GM18858 (cell line): Measurements from ENCODE around the gene TLE3.
"Not testable (repeated sequence)": the region's sequence is repeated elsewhere in the genome, so short reads cannot be mapped to it uniquely, and the experiment has no call there.

Experiments used
- ATAC-seq: cut with Tn5 transposase; IDR thresholded peaks from one replicate; pipeline ENCODE4 v1.9.1; 2021; ENCODE audit not compliant: unreplicated experiment

The TLE3 gene

DNA sequence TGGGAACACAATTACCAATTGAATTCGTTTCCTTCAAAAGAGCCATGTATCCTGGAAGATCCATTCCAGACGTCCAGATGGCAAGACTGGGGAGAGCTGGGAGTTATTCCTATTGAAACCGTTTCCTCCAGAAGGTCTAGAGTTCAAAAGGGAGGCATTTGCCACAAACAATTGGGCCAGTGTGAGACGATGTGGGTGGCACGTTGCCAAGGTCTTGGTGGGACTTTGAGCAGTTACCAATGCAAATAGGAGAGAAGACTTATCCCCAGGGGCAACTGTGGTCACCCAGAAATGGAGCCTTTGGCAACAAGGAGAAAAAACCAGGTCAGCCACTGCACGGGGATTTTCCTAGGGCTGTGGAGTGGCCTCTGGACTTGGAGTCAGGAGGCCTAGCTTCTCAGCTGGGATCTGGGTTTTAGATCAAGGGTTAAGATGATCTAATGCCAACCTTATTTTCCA lies 29.6 kb upstream of the TLE3 start:
- ATAC-seq, result no peak

DNA sequence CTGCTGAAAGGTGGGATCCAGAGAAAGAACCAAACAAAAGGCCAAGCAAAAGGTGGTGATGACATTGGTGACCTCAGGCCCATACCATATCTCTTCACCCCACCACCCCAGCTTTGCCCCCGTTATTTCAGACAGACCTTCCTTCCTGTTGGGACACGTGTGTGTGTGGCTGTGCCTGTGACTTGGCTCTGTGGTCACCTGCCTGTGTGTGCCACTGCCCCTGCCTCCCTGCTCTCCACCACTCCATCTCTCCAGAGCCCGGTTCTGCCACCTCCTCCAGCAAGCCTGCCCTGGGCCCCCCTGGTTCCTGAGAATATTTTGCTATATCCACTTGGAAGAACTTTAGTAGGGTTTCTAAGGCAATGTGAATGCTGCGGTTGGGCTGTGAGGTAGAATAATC lies 28.6 kb upstream of the TLE3 start:
- ATAC-seq, result no peak

DNA sequence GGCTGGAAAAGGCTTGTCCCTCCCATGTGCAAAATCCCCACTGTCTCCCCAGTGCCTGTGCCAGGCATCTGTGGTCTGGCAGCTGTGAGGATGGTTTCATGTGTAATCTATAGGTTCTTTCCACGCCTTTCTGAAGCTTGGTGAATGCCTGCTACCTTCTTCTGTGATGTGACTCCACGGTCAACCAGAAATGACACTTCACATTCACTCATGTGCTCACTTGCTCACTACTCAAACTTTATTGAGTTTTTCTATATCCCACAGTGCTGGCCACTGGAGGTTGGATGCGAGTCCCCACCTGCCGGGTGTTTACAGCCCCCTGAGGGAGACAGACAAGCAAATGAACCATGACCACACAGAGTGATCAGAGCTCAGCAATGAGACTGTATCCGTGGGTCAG lies 27.9 kb upstream of the TLE3 start:
- no peak for ATAC-seq

DNA sequence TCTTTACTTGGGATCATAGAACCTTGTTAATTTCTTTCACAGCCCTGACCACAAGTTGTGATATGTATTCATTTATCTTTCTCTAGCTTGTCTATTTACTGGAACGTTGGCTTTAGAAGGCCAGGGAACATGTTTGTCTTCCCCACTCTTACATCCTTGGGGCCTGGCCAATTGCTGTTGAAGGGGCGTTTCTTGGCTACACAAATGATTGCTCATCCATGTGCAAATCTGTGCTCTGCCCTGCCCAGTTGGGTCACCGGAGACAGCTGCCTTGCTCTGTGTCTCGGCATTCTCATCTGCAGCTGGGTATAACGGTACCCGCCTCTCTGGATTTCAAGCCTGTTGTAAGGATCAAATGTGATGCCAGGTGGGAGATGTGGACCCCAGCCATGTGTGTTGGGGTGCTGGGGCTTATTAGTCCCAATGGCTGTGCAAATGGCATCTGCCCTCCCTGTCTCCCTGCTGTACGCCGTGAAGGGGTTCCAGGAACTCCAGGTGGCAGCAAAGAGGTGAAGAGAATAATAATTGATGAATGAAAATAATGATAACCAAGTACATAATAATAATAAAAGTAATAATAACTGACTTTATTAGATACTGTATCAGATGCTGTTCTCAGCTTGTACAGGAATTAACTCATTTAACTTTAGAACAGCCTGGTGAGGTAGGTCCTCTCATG lies 24.0 kb upstream of the TLE3 start:
- no peak for ATAC-seq

DNA sequence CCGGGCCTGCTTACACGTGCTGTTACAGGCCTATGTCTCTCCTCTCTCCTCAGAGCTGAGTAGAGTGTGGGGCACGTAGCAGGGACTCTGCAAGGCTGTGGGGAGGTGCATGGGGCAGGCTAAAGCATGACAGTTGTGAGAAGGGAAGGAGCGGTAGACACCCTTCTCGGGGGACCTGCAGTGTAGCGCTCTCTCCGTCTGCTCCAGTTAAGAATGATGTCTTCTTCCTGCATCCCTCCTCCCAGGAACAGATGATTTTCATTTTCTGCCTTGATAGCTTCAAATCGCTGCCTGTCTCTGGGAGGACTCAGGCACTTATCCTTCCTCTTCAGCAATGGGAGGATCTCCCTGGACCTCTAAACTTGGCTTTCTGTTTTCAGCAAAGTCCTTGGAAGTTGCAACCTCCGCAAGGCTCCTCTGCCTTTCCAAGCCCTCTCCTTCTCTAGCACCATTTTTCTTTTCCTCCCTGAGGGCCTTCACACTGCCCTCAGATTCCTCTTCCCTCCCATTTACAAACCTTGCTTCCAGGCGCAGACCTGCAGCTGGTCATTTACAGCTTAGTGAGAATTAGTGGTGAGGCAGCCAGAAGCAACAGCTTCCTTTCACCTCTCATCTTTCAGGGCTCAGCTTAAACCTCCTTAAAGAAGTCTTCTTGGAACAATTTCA lies 23.4 kb upstream of the TLE3 start:
- no peak for ATAC-seq

DNA sequence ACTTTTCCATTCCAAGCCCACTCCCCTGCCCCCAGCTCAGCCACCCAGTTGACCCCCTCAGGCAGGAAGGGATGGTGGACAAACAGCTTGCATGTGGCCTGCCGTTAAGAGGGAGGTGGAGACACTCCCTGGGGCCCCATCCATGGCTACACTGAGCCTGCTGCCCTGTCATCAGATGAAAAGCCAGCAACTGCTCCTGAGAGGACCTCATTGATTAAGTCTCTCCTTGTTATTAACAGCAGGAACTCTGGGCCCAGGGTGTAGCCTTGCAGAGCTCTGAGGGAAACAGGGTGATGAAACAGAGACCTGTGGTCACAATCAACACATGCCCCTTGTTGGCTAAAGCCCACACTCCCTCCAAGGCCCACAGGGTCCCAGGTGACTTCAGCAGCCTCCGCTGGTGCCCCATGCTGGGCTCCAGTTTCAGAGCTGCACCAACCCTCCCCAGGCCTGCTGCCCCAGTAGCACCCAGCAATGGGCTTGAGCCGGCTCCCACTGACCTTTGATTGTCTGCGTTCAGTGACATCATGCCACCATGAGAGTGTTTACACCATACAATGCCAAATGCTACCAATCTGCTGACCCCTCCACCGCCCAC lies 22.3 kb upstream of the TLE3 start:
- ATAC-seq, result no peak

DNA sequence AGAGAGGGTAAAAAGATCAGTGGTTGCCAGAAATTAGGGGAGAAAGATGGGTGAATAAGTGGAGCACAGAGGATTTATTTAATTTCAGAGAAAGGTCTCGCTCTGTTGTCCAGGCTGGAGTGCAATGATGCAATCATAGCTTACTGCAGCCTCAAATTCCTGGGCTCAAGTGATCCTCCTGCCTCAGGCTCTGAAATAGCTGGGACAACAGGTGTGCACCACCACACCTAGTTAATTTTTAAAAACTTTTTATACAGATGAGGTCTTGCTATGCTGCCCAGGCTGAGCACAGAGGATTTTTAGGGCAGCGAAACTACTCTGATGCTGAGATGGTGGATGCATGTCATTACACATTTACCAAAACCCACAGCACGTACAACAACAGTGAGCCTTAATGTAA lies 20.9 kb upstream of the TLE3 start:
- ATAC-seq, result no peak

DNA sequence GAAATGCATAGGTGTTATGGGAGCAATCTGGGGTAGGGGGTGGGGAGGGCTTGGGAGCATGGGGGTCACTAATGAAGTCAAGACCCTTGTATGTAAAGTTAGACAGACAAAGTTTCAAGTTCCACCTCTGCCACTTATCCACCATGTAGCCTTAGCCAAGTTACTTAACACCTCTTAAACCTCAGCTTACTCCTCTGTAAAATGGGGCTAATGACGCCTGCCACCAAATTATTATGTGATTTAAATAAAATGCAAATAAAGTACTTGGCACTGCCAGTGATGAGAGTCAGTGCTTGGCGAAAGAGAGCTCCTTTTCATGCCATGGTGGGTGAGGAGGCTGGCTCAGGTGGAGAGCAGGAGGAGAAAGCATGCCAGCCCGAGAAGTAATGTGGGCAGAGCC lies 18.6 kb upstream of the TLE3 start:
- ATAC-seq, result no peak

DNA sequence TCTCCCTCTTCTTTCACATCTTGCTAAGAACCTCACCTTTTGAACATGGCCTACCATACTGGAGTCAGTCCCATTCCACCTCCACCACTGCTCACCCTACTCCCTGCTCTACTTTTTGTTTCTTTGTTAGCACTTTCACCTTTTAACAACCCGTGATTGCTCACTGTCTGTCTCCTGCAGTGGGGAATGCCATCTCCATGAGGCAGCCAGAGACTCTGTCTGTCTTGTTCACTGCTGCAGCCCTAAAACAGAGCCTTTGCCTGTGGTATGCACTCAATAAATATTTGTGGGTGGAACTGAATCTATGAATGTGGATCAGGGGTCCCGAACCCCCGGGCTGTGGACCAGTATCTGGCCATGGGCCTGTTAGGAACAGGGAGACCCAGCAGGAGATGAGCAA lies 16.5 kb upstream of the TLE3 start:
- no peak for ATAC-seq

DNA sequence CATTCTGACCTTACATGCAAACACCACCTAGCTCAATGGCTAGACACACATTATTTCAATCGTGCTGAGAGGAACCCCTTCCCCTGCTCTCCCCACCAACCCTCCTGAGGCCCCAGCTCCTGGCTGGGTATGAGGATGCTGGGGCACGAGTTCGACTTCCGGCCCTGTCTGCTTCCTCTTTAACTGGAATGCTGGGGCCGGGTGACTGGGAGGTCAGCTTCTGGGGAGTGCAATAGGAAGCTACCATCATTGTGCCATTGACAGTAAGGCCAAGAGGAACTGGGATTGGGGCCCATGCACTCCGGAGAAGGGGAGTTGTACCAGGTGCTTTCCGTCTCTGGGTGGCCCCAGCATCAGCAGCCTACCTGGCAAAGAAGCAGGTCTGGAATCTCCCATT lies 15.6 kb upstream of the TLE3 start:
- no peak for ATAC-seq

DNA sequence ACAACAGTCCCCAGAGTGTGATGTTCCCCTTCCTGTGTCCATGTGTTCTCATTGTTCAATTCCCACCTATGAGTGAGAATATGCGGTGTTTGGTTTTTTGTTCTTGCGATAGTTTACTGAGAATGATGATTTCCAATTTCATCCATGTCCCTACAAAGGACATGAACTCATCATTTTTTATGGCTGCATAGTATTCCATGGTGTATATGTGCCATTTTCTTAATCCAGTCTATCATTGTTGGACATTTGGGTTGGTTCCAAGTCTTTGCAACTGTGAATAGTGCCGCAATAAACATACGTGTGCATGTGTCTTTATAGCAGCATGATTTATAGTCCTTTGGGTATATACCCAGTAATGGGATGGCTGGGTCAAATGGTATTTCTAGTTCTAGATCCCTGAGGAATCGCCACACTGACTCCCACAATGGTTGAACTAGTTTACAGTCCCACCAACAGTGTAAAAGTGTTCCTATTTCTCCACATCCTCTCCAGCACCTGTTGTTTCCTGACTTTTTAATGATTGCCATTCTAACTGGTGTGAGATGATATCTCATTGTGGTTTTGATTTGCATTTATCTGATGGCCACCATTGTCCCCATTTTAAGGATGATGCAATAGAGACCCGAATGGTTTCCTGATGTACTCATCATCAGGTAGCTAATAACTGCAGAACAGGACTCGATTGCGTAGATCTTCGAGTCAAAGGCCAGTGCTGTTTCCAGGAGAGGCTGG lies 15.0 kb upstream of the TLE3 start:
- not testable (repeated sequence) for ATAC-seq

DNA sequence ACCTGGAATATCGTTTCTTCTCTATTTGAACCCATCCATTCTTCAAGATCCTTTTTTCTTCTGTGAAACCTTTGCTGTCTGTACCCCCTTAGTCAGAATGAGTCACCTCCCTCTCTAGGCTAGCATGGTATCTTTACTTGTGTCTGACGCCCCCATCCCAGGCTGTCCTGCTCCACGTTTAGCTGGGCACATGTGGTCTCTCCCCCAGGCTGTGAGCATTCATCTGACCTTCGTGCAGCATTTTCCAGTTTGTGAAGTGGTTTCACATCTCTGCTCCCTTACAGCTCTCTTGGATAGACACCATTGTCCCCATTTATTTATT lies 14.3 kb upstream of the TLE3 start:
- ATAC-seq, result no peak

DNA sequence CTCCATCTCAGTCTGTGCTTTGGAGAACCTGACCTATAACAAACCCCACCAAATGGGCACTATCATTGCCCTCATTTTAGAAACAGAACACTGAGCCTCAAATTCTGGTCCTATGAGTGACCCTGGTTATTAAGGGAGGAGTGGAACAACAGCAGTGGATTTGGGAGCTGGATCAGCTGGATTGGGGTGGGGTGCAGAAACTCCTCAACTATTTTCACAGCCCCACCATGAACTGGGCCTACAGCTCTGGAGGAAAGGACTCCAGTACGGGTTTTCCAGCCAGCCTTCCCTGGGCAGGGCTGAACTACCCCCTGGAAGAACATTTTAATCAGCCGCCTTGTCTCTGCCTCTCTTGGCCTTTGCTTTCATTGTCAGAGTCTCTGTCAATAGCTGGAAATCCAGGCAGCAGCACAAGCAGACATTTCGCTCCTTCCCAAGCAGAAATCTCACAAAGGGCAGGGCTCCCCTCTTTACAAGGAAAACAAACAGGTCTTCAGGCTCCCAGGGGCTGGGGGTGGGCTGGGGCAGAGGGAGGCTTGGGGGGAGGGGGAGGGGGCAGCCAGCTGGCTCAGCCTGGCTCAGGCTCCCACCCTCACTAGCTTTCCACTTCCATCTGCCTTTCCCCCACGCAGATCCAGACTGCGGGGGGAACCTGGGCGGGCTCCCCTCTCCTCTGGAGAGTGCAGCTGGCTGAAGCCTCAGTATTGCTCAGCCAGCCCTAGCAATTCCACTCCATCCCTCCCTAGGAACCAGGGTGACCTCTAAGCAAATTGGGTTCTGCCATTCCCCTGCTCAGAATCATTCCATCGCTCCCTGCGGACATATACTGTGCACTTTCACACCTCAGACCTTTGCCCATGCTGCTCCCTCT lies 13.7 kb upstream of the TLE3 start:
- no peak for ATAC-seq

DNA sequence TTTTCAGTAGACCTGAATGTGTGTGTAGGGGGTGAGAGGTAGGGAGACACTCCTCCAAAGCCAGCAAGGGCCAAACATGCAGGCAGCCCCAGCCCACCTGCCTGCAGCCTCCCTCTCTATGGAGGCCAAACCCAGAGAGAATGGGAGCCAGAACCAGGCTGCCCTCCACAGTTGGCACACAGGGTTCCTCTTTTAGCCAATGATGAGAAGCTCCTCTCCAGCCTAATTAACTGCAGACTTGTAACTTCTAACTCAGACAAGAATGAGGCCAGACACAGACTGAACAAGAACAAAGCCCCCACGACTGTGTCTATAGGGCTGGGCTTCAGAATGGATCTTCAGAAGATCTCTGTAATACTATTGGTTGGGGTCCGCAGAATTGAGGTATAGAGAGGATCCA lies 12.3 kb upstream of the TLE3 start:
- ATAC-seq, result no peak

DNA sequence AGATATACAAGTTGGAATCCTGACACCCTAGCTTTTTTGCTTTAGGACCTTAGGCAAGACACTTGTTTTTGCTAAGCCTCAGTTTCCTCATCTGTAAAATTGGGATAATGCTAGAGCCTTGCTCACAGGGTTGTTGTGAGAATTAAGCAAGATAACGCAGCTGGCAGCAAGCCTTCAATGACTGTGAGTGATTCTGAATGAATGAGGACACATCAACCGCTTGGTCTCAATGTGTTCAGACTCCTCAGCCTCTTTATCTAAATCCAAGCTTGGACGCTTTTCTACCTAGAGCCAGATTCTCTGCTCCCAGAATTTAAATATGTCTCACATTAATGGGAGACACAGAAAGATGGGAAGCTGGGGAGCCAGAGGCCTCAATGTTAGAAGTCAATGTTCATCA lies 11.8 kb upstream of the TLE3 start:
- ATAC-seq, result no peak

DNA sequence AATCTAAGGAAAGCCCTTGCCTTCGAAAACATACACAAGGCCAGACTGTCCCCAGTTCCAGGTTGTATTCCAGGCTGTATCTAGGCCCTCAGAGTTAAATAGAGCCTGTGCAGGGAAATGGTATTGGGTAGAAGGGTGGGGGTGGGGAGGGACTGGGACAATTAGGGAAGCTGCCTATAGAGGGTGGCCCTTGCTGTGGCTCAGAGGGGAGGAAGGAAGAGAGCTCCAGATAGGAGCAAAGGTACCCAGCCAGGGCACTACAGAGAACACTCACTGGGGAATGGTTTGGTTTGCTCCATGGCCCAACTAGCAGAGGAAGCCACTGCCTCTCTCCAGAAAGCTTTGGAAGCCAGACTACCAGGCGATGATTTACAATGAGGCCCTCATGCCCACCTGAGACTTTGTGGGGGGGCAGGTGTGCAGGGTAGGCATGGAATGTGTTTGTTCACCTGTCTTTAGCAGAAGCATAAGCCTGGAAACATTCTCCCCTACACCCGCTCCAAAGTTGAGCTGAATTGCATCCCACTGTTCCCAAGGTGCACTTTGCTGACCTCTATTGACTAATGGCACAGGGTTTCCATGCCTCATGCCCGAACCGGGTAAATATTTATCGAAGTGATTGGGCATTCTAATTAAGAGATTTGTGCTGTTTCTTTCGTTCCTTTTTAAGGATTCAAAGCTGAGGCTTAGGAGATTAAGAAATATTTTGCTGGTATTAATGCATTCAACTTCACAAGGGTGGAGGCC lies 6.3 kb upstream of the TLE3 start:
- no peak for ATAC-seq

DNA sequence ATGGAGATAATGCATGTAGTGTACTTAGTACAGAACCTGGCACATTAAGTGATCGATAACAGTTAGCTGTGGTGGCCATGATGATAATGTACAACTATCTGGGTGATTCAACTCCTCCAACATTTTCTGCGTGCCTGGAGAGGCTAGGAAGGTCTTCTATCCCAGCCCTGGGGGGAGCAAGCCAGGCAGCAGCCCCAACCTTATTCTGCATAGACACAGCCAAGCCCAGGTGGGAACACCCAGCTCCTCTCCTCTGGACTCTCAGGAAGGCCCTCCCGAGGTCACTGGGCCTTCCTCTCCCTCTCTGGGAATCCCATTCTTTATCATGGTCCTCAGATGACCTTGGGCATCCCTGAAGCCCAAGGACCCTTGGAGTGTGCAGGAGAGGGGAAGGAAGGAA lies 5.1 kb upstream of the TLE3 start:
- no peak for ATAC-seq

DNA sequence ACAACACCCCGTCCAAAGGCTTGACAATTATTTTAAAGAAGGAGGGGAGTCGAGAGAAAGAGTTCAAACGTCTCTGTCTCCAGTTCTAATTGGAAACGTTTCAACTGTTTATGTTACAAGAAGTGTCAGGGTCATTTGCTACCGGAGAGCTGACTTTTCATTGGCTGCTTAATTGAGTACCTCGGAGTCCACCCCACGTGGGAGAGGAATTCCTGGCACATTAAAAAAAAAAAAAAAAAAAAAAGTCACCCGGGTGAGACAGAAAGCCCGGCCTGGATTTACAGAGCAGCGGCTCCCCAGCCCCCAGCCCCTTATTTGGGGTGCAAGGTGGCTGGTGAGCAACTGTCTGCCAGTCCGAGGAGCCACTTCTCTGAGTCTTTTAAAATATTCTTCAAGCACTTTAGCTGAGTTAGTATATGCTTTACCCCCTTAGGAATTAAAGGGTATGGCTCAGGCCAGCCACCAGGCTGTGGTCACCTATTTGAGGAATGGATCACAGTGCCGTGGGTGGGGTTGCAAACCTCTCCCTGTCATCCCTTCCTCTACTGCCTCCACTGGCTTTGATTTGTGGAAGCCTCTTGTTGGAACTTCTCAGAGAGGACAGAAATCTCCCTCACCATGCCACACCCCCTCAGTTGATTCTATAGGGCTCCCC lies 3.9 kb upstream of the TLE3 start:
- no peak for ATAC-seq

DNA sequence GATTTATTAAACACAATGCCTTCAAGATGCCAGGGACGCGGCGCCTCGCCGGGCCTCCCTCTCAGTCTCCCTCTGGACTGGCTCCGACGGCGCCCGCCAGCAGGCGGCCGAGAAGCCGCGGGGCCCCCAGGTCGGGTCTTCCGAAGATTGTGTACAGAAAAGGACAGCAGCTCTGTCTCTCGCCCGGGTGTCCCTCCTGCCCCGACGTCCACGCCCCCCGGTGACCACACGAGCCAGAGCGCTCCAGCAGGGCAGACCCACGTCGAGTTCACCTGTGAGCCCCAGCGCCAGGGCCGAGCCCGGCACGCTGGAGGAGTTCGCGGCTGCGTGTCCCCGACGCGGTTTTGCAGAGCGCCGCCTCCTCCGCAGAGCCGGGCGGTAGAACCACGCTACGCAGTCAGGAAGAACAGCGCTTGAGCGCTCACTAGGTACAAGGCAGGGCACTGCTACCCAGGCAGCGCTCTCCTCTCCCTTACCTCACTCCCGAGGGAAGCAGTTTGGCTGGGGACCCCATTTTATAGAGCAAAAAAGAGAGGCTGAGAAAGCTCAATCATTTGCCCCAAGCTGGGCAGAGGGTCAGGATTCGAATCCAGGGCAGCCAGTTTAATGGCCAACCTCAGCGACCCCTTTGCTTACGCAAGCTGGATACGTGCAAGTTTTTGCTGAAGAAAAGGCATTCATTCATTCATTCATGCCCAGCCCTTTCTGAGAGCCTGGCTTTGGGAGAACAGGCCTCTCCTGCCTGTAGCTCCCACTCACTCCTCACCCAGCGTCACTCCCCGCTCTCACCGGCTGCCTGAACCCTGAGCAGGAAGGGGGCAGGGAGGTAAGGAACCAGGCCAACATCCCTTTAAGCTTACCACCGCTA lies 3.0 kb upstream of the TLE3 start:
- no peak for ATAC-seq
